Stimulated activated CD8-positive, alpha-beta memory T cell treated with anti-CD3 and anti-CD28 coated beads, Interleukin-15, amount 100 ng/mL, for 48 hours (primary cell): ENCODE results near the gene LSM10.

Experiments used
- DNase-seq, 2 donors: peaks; one replicate each; pipeline ENCODE4 v3.0.0-alpha.2; 2020; ENCODE audit warnings: low read depth in 2 of 2

LSM10 gene

DNA sequence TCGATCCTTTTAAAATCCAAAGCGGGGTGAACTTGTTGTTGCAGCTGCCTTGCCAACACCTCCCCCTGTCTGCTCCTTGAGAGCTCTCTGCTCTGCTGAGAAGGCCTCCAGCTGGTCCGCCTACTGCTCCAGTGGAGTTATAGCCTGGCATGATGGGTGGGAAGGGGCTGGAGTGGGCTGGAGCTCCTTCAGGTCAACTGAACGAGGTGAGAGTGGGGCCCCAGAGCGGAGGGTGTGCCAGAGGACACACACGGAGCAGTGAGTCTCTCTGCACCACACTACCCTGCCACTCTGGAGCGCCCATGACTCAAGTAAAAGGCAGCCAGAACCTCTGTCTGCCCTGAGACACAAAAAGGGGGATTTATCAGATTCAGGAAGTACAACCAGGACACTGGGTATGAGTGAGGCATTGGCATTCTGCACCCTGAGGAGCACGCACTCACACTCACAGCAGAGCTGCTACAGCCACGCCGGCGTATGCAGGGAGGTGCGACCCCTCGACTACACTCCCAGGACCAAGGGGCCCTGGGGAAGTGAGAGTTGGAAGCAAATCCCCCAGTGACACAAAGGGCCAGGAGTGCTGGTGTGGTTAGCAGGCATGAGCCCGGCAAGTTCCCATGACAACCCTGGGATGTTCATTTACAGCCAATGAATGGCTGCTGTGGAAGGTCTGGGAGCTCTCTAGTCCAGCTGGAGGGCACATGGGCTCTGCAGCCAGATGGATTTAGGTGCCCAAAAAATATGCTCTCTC, 46.3 kb downstream of the LSM10 start:
- no peak for DNase-seq

DNA sequence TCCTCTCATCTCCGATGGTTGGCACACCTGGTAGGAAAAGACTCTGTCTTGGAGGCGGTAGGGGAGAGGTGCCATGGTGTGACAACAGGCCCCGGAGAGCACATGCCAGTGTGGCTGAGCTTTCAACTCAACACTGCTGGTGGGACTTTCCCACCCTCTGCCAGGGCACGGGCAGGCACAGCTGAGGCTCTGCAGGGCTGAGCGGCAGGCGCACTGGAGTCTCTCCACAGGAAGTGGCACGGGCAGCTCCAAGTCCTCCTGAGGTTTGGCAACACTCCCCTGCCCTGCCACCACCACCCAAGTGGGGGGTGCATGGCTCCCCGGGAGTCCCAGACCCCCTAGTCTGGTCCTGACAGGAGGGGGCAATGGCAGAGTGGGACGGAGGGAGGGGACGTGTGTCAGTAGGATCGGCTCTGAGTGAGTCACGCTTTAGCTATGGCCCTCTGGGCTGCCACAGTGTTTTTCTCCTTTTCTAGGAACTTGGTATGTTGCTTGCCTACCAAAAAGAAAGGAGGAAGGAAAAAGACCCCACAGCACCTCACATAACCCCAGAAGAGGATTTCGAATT, 47.0 kb downstream of the LSM10 start:
- no peak for DNase-seq

DNA sequence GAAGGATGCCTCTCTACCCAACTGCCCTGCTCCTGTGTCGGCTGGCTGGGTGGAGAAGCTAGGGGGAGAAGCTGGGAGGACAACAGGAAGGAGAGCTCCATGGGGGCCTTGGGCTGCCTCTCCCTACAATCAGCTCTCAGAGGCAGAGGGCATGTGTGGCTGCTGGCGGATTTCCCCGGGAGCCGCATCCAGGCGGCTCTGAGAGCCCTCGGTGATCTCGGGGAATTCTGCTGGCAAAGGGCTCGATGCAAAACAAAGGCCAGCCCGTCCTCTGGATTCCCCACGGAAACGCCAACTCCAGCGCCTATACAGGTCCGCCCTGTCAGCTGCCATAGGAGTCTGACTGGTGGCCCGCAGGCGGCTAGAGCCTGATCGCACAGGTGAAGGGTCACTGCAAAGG, 47.9 kb downstream of the LSM10 start:
- DNase-seq = no peak

DNA sequence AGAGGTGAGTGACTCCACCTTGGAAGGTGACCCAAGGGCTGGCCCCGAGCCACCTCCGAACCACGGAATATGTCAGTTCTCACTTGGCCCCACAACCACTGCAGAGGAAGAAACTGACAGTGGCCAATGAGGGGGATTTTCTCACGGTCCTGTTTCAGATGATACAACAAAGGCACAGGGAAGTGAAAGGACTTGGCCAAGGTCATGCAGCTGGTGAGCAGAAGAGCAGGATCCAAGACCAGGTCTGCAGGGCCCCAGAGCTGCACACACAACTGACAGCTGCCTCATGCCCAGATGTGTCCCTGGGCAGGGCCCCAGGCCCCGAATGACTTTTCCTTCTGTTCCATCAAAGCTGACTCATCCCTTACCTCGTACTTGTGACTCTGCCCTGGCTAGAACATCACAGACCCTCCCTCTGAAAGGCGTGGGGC, 48.5 kb downstream of the LSM10 start:
- DNase-seq = no peak

DNA sequence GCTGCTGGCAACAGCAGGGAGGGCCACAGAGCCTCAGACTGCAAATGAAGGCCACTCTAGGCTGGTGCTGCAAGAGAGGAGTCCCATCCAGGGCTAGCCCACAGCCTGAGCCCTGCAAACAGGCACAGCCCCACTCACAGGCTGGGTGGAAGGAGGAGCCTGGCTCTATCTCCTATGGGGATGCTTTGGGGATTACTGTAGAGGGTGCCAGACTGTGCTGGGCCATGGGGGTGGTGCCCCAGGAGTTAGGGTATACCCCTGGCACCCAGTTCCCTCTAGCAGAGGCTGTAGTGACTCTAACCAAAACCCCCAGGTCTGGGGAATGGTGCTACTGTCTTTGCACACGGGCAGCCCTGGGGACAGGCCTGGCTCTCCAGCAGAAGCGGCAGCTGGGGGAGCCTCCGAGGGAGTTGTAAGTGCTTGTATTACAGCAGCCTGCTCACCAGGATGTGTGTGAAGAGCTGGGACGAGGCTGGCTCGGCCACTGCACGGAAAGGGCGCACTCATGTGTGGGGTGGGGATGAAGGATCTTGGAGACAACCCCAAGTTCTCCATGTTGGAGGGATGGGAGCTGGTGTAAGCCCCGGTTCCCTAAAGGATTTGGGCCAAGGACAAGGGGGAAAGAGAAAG, 50.9 kb downstream of the LSM10 start:
- no peak for DNase-seq

DNA sequence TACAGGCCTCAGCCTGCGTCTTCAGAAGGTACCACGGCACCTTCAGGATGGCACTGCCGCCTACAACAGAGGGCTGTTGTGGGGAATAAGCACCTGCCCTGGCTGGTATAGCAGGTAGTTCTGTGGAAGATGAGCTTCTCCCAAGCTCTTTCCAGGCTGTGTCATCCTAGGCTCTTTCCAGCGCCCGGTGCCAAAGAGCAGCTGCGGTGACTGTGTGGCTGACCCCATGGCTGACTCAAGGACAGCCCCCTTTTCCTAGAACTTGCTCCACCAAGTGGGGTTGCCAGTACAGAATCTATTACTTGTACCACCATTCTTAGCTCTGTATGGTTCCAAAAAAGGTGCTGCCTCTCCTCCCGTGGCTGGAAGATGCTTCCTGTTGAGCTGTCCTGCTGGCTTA, 52.4 kb downstream of the LSM10 start:
- no peak for DNase-seq

DNA sequence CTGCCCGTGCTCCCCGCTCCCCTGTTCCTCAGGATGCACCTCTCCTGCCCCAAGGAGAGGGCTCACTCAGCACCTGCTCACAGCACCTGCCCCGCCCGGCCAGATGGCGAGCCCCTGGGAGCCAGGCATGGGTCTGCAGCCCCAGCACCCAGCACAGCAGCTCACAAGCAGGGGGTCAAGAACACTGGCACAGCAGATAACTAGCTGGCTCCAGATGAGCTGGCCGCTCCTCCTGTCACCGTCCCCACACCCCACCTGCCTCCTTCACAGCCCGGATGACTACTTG, 53.4 kb downstream of the LSM10 start:
- no peak for DNase-seq

DNA sequence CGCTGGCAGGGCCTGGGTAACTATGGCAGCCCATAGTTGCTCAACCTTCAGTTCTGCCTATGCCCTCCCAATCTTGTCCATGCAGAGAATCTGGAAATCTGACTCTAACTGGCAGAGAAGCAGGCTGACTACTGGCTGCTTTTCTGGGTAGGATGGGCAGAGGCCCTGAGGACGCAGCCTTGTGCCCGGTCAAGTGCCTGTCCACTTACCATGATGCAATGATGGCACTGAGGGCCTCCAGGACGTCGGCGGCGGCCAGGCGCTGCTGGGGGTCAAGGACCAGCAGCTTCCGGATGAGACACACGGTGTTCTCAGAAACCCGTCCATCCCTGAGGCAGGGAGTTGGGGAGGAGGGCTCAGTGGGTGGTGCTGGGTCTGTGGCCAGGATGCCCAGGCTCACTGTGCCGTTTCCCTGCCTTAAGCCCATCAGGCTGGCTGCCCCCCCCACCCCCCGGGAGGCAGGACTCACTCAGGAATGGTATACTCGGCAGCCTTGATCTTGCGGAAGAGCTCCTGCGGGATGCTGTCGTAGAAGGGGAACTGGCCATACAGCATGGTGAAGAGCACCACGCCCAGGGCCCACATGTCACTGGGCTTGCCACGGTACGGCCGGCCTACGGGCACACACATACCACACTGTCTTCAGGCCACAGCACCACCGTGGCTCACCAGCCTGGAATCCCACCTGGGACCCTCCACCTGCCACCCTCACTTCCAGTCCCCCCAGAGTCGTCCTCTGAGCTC, 53.9 kb downstream of the LSM10 start:
- no peak for DNase-seq
